Smooth muscle cell (in vitro differentiated cells): ENCODE data around the gene CAPZB. TPM values are rescaled to one million over a fixed set of nuclear protein-coding genes. Genes with fewer than 3 reads are reported as not detected.

Experiments used
- DNase-seq: peaks from one replicate; lab custom pipeline; 2025; ENCODE audit not compliant: unreplicated experiment; lab: John Stamatoyannopoulos, UW
- H2AFZ ChIP-seq: fragments of 200-600 bp; sonication (generic); 2 replicates; pipeline ENCODE4 v1.6.0; 2016; ENCODE audit warnings: antibody characterized with exemption, low read depth, mild to moderate bottlenecking
- H3F3A ChIP-seq: fragments of 200-600 bp; sonication (generic); 2 replicates; pipeline ENCODE4 v1.6.0; 2017; ENCODE audit warnings: antibody characterized with exemption, low read depth
- H3K27ac ChIP-seq: fragments of 200-600 bp; sonication (generic); 2 replicates; pipeline ENCODE4 v1.5.1; 2016; ENCODE audit warnings: low read depth, mild to moderate bottlenecking
- H3K27me3 ChIP-seq: fragments of 200-600 bp; sonication (generic); 2 replicates; pipeline ENCODE4 v1.6.1; 2016; ENCODE audit warnings: low read depth, mild to moderate bottlenecking
- H3K36me3 ChIP-seq: fragments of 200-600 bp; sonication (generic); 2 replicates; pipeline ENCODE4 v1.5.1; 2016; ENCODE audit warnings: low read depth
- H3K4me1 ChIP-seq: fragments of 200-600 bp; sonication (generic); 2 replicates; pipeline ENCODE4 v1.5.1; 2016; ENCODE audit warnings: low read depth
- H3K4me2 ChIP-seq: fragments of 200-600 bp; sonication (generic); 2 replicates; pipeline ENCODE4 v1.6.0; 2016; ENCODE audit warnings: mild to moderate bottlenecking
- H3K4me3 ChIP-seq: fragments of 200-600 bp; sonication (generic); 2 replicates; pipeline ENCODE4 v1.5.1; 2016; ENCODE audit warnings: mild to moderate bottlenecking
- H3K79me2 ChIP-seq: fragments of 200-600 bp; sonication (generic); 2 replicates; pipeline ENCODE4 v1.6.0; 2016; ENCODE audit warnings: low read depth, mild to moderate bottlenecking
- H3K9ac ChIP-seq: fragments of 200-600 bp; sonication (generic); 2 replicates; pipeline ENCODE4 v1.6.0; 2016; ENCODE audit warnings: low read depth
- H3K9me3 ChIP-seq: fragments of 200-600 bp; sonication (generic); replicated peaks from 2 replicates; pipeline ENCODE4 v1.5.1; 2016; ENCODE audit warnings: low read depth
- H4K20me1 ChIP-seq: fragments of 200-600 bp; sonication (generic); 2 replicates; pipeline ENCODE4 v1.6.0; 2016; ENCODE audit warnings: low read depth
- WGBS: methylation state at CpG from one replicate; pipeline ENCODE4 v1.1.7; 2016; ENCODE audit warnings: low lambda C conversion rate; 5-methylcytosine and 5-hydroxymethylcytosine counted together
- polyA plus RNA-seq: library from polyadenylated mRNA; unstranded; fragments of >200 nt; fragmentation: Nextera tagmentation; extraction: Ambion mirVana; gene quantifications from 2 replicates; pipeline ENCODE4 v1.2.1, GENCODE V29; 2016
- total RNA-seq: library from RNA; depleted of rRNA; stranded (reverse); fragments of >200 nt; gene quantifications from 2 replicates; pipeline ENCODE4 v1.2.3, GENCODE V29; 2014
- TF ChIP-seq, protein P1 (sequence below): fragments of 200-600 bp; sonication (generic); IDR thresholded peaks from 2 replicates; pipeline ENCODE4 v1.5.1; 2017; ENCODE audit warnings: borderline replicate concordance, mild to moderate bottlenecking, antibody characterized with exemption; ENCODE audit not compliant: insufficient read depth, poor library complexity, severe bottlenecking

CAPZB gene
- total and polyA plus RNA-seq, 2 experiments from 2014 or later = 205 to 405 TPM

DNA sequence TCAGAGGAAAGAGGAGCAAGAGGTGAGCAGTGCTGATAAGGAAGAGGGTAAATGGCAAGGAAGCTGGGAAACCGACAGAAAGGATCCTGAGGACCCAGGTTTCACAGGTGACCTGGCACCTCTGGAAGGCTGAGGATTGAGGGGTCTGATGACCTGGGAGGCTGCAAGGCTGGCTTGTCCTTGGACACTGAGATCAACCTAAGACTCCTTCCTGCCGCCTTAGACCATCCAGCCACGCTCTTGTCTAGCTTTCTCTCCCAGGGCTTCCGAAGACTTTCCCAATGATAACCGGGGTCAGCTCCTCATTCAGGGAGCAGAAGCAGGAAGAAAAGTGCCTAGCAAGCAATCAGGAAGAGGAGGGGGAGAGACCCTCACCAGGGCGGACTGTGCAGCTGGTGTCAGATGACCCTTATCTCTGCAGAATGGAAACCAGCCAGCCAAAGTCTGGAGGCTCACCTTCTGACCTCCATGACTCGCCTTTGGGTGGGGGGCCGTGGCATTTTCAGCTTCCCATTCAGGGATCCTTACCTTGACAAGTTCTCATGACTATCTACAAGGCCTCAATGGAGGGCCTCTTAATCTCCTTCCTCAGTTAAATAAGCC, 77.7 kb downstream of the CAPZB start:
- DNase-seq = no peak
- TF ChIP-seq, protein P1, sequence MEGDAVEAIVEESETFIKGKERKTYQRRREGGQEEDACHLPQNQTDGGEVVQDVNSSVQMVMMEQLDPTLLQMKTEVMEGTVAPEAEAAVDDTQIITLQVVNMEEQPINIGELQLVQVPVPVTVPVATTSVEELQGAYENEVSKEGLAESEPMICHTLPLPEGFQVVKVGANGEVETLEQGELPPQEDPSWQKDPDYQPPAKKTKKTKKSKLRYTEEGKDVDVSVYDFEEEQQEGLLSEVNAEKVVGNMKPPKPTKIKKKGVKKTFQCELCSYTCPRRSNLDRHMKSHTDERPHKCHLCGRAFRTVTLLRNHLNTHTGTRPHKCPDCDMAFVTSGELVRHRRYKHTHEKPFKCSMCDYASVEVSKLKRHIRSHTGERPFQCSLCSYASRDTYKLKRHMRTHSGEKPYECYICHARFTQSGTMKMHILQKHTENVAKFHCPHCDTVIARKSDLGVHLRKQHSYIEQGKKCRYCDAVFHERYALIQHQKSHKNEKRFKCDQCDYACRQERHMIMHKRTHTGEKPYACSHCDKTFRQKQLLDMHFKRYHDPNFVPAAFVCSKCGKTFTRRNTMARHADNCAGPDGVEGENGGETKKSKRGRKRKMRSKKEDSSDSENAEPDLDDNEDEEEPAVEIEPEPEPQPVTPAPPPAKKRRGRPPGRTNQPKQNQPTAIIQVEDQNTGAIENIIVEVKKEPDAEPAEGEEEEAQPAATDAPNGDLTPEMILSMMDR = no peak
- no peaks in the 10 kb centered on the region for H3F3A ChIP-seq
- peaks cover 31% of the 10 kb centered on the region for H3K4me1 ChIP-seq
- no peak overlapping the region for H3K4me3 ChIP-seq
- no peak overlapping the region for H3K27ac ChIP-seq
- WGBS = 81% methylated on average over 8 of the region's 8 CpGs
- no peak overlapping the region for H3K4me2 ChIP-seq
- no peaks in the 10 kb centered on the region for H3K9me3 ChIP-seq
- H3K9ac ChIP-seq = no peak overlapping the region
- no peaks in the 10 kb centered on the region for H3K36me3 ChIP-seq
- no peak overlapping the region for H2AFZ ChIP-seq
- peaks cover 88% of the 10 kb centered on the region for H3K79me2 ChIP-seq
- H3K27me3 ChIP-seq = no peaks in the 10 kb centered on the region
- peaks cover 100% of the 10 kb centered on the region for H4K20me1 ChIP-seq

DNA sequence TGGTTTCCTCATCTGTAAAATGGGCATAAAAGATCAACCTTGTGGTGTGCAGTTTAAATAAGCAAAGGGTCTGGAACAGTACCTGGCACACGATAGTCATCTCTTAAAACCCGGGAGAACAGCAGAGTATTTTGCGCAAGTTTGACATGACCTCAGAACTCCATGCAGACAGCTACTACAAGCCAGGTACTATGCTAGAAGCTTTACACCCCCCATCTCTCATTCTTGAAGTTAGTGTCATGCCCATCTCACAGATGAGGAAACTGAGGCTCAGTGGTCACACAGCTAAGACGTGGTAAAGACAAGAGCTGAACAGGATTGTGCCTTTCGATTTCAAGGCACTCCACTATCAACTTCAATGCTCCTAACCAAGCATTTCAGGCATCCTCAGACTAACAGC, 78.7 kb downstream of the CAPZB start:
- H4K20me1 ChIP-seq = peaks cover 100% of the 10 kb centered on the region
- WGBS = 86% methylated on average over 5 of the region's 5 CpGs
- H3K36me3 ChIP-seq = no peaks in the 10 kb centered on the region
- no peaks in the 10 kb centered on the region for H3K9me3 ChIP-seq
- DNase-seq = no peak
- no peak overlapping the region for H3K4me2 ChIP-seq
- H3K27me3 ChIP-seq = no peaks in the 10 kb centered on the region
- TF ChIP-seq, protein P1 = no peak
- H3K4me1 ChIP-seq = peaks cover 40% of the 10 kb centered on the region
- H3K4me3 ChIP-seq = no peak overlapping the region
- H3F3A ChIP-seq = no peaks in the 10 kb centered on the region
- peaks cover 88% of the 10 kb centered on the region for H3K79me2 ChIP-seq
- no peak overlapping the region for H2AFZ ChIP-seq
- no peak overlapping the region for H3K9ac ChIP-seq
- H3K27ac ChIP-seq = no peak overlapping the region

DNA sequence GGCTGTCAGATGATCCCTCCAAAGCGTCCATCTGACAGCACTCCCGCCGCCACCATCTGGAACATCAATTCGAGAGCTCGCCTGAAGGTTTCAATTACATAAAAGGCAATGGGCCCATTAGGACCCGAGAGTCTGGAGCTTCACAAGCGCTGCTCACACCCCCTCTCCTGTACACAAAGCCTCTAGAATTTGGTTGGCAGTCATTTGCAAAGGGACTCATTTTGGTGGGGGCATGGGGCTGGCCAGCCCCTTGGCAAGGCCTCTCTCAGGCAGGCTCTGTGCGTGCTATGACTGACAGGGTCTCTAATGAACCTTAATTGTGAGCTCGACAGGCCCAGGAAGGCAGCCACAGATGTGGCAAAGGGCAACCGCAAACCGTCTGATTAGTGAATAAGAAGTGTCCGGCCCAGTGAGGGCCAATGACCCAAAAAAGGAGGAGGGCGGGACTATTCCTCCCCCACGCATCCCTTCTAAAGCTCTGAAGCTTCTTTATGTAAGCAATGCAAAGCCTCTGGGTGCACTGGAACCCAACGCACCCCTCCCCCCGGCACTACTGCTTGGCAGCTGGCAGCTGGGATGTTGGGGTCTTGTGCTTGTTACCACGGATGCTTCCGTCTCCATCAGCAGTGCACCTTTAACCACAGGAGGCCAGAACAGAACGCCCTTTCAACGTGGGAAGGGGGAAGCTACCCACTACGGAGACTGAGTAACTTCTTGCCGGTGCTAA, 79.4 kb downstream of the CAPZB start:
- H4K20me1 ChIP-seq = peaks cover 98% of the 10 kb centered on the region
- H3K4me2 ChIP-seq = peak overlapping the region; percentile 24
- H3K36me3 ChIP-seq = no peaks in the 10 kb centered on the region
- no peak overlapping the region for H2AFZ ChIP-seq
- TF ChIP-seq, protein P1 = no peak
- H3K9ac ChIP-seq = no peak overlapping the region
- H3K79me2 ChIP-seq = peaks cover 88% of the 10 kb centered on the region
- H3F3A ChIP-seq = no peaks in the 10 kb centered on the region
- no peak for DNase-seq
- H3K9me3 ChIP-seq = no peaks in the 10 kb centered on the region
- H3K4me1 ChIP-seq = peaks cover 48% of the 10 kb centered on the region
- 55% methylated on average over 22 of the region's 22 CpGs for WGBS
- peak overlapping the region; percentile 51 for H3K27ac ChIP-seq
- no peaks in the 10 kb centered on the region for H3K27me3 ChIP-seq
- H3K4me3 ChIP-seq = no peak overlapping the region
